Activated naive CD4-positive, alpha-beta T cell treated with anti-CD3 and anti-CD28 coated beads, Interleukin-2, amount 50 U/mL, for 72 hours (primary cell): ENCODE measurements around the gene CAMTA1. TPM values are rescaled to one million over a fixed set of nuclear protein-coding genes. Genes with fewer than 3 reads are reported as not detected.

Experiments used
- ATAC-seq, 2 donors: fragments of 150-1000 bp; cut with Tn5 transposase; 2 replicates each; pipeline ENCODE4 v1.10.0; 2021; ENCODE audit warnings: mild to moderate bottlenecking in 2 of 2, moderate library complexity in 2 of 2
- DNase-seq, 2 donors: peaks; one replicate each; pipeline ENCODE4 v3.0.0; 2021 to 2022; ENCODE audit warnings: low spot score in 2 of 2
- H3K27ac Mint-ChIP-seq, 2 donors: one replicate each; pipeline ENCODE4 v1.8.0; 2022; ENCODE audit warnings: mild to moderate bottlenecking in 2 of 2, mixed read lengths in 2 of 2
- H3K36me3 Mint-ChIP-seq, 2 donors: one replicate each; pipeline ENCODE4 v1.8.0; 2022; ENCODE audit warnings: mixed read lengths in 2 of 2
- H3K9me3 Mint-ChIP-seq, 2 donors: one replicate each; pipeline ENCODE4 v1.8.0; 2022; ENCODE audit warnings: mixed read lengths in 2 of 2
- total RNA-seq, 2 donors: library from RNA; stranded (reverse); gene quantifications; one replicate each; pipeline ENCODE4 v1.2.3, GENCODE V29; 2022

The CAMTA1 gene
- total RNA-seq, 2 donors from 2014 or later: 50.4 to 76.4 TPM

- no peak for DNase-seq
- no peaks in the 10 kb centered on the region for H3K9me3 Mint-ChIP-seq
- no peak for ATAC-seq
- H3K36me3 Mint-ChIP-seq: no peaks in the 10 kb centered on the region
- H3K27ac Mint-ChIP-seq: no peak overlapping the region
These were observed 739.4 kb downstream of the CAMTA1 start for GRCh38 chr1:7524341-7525337.

GRCh38 chr1:7525338-7526063 lies 740.2 kb downstream of the CAMTA1 start:
- no peak for ATAC-seq
- no peak overlapping the region for H3K27ac Mint-ChIP-seq
- H3K36me3 Mint-ChIP-seq: no peaks in the 10 kb centered on the region
- DNase-seq: no peak
- no peaks in the 10 kb centered on the region for H3K9me3 Mint-ChIP-seq

GRCh38 chr1:7526196-7526866 lies 741.1 kb downstream of the CAMTA1 start:
- no peaks in the 10 kb centered on the region for H3K36me3 Mint-ChIP-seq
- DNase-seq: no peak
- no peak overlapping the region for H3K27ac Mint-ChIP-seq
- no peaks in the 10 kb centered on the region for H3K9me3 Mint-ChIP-seq
- ATAC-seq: no peak

GRCh38 chr1:7526867-7527732 lies 741.8 kb downstream of the CAMTA1 start:
- ATAC-seq (peak in 1 of 2 donors; percentile 63), DNase-seq (no peak)
- Mint-ChIP-seq H3K9me3 (no peaks in the 10 kb centered on the region), H3K27ac (no peak overlapping the region), H3K36me3 (no peaks in the 10 kb centered on the region)

- H3K27ac Mint-ChIP-seq: no peak overlapping the region
These were observed 742.4 kb downstream of the CAMTA1 start for GRCh38 chr1:7527733-7528045.

GRCh38 chr1:7528386-7529198 lies 743.3 kb downstream of the CAMTA1 start:
- H3K9me3 Mint-ChIP-seq: no peaks in the 10 kb centered on the region
- DNase-seq (no peak), ATAC-seq (no peak)
- peak overlapping the region in 1 of 2 donors; percentile 31 for H3K27ac Mint-ChIP-seq
- no peaks in the 10 kb centered on the region for H3K36me3 Mint-ChIP-seq

More at GRCh38 chr1:7527733-7528045, 742.4 kb downstream of the CAMTA1 start:
- no peak for ATAC-seq
- DNase-seq: no peak
- no peaks in the 10 kb centered on the region for H3K36me3 Mint-ChIP-seq
- no peaks in the 10 kb centered on the region for H3K9me3 Mint-ChIP-seq

- DNase-seq (no peak), ATAC-seq (no peak)
- H3K9me3 Mint-ChIP-seq: no peaks in the 10 kb centered on the region
- no peak overlapping the region for H3K27ac Mint-ChIP-seq
- no peaks in the 10 kb centered on the region for H3K36me3 Mint-ChIP-seq
These were observed 744.7 kb downstream of the CAMTA1 start for GRCh38 chr1:7529917-7530316.

GRCh38 chr1:7531562-7532340 lies 746.5 kb downstream of the CAMTA1 start:
- Mint-ChIP-seq H3K36me3 (no peaks in the 10 kb centered on the region), H3K9me3 (no peaks in the 10 kb centered on the region), H3K27ac (peak overlapping the region in 1 of 2 donors; percentile 60)
- ATAC-seq: no peak
- DNase-seq: peak in 1 of 2 donors; percentile 26

GRCh38 chr1:7533006-7533405 lies 747.8 kb downstream of the CAMTA1 start:
- Mint-ChIP-seq H3K36me3 (no peaks in the 10 kb centered on the region), H3K9me3 (no peaks in the 10 kb centered on the region), H3K27ac (no peak overlapping the region)
- DNase-seq (peak in 1 of 2 donors; percentile 26), ATAC-seq (no peak)

- ATAC-seq (no peak), DNase-seq (peak in 1 of 2 donors; percentile 35)
- Mint-ChIP-seq H3K27ac (peak overlapping the region in 1 of 2 donors; percentile 17), H3K9me3 (no peaks in the 10 kb centered on the region), H3K36me3 (no peaks in the 10 kb centered on the region)
These were observed 749.0 kb downstream of the CAMTA1 start for GRCh38 chr1:7534061-7534825.

- ATAC-seq: no peak
- DNase-seq: peak in 1 of 2 donors; percentile 34
- Mint-ChIP-seq H3K27ac (no peak overlapping the region), H3K9me3 (no peaks in the 10 kb centered on the region), H3K36me3 (no peaks in the 10 kb centered on the region)
These were observed 749.8 kb downstream of the CAMTA1 start for GRCh38 chr1:7535016-7535415.

- no peaks in the 10 kb centered on the region for H3K36me3 Mint-ChIP-seq
- H3K27ac Mint-ChIP-seq: no peak overlapping the region
- no peak for DNase-seq
- ATAC-seq: no peak
- no peaks in the 10 kb centered on the region for H3K9me3 Mint-ChIP-seq
These were observed 751.0 kb downstream of the CAMTA1 start for GRCh38 chr1:7535934-7536878.

GRCh38 chr1:7536891-7537591 lies 751.8 kb downstream of the CAMTA1 start:
- H3K27ac Mint-ChIP-seq: no peak overlapping the region
- ATAC-seq: no peak

More at GRCh38 chr1:7536891-7537591, 751.8 kb downstream of the CAMTA1 start:
- Mint-ChIP-seq H3K9me3 (no peaks in the 10 kb centered on the region), H3K36me3 (no peaks in the 10 kb centered on the region)
- no peak for DNase-seq
